ENCODE results near the gene BEND6.
"Not testable (repeated sequence)": the region's sequence is repeated elsewhere in the genome, so short reads cannot be mapped to it uniquely, and the experiment has no call there.

BEND6 gene

GRCh38 chr6:57006101-57006500 is 51.2 kb downstream of the BEND6 start:
- Histone ChIP-seq H3K27me3 (ENCODE audit: control insufficient read depth in 1 of 2, insufficient read depth in 2 of 2, low read length in 2 of 2) (peaks cover 0 to 2% of the 10 kb centered on the region in 2 donors), H3K4me1 (ENCODE audit: control insufficient read depth, insufficient read depth, low read length) (no peaks in the 10 kb centered on the region), H3K9ac (ENCODE audit: low read length in 2 of 2) (no peak overlapping the region), H3K4me3 (ENCODE audit: low read length in 2 of 2) (no peak overlapping the region), H3K9me3 (ENCODE audit: control insufficient read depth in 2 of 2, low read length in 2 of 2) (no peaks in the 10 kb centered on the region), H3K36me3 (ENCODE audit: control insufficient read depth in 2 of 2, insufficient read depth in 2 of 2, low read length in 2 of 2) (no peaks in the 10 kb centered on the region), H3K27ac (ENCODE audit: low read length) (no peak overlapping the region)

DNA sequence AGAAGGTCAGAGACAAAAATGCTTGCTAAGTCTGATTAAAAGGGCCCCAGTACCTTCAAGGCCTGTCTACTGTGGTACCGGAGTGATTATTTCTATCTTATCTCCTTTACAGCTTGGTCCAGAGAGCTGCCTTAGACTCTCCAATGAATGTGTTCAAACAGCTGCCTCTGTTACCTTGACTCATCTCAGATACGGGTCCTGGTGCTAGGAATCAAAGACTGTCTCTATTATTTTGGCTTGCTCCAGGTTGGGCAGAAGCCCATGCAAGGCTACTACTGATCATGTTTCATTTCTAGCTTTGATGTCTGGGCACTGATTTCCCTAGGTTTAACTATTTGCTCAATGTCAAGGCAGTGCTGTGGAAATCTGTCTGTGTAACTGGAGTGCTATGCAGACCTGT is 53.2 kb downstream of the BEND6 start:
- H3K9me3 ChIP-seq (ENCODE audit: control insufficient read depth in 2 of 2, low read length in 2 of 2); H3K4me3 ChIP-seq (ENCODE audit: low read length in 2 of 2); H3K27me3 ChIP-seq (ENCODE audit: control insufficient read depth in 1 of 2, insufficient read depth in 2 of 2, low read length in 2 of 2); H3K9ac ChIP-seq (ENCODE audit: low read length in 2 of 2); H3K4me1 ChIP-seq (ENCODE audit: control insufficient read depth, insufficient read depth, low read length); H3K27ac ChIP-seq (ENCODE audit: low read length); H3K36me3 ChIP-seq (ENCODE audit: control insufficient read depth in 2 of 2, insufficient read depth in 2 of 2, low read length in 2 of 2): not testable (repeated sequence)

DNA sequence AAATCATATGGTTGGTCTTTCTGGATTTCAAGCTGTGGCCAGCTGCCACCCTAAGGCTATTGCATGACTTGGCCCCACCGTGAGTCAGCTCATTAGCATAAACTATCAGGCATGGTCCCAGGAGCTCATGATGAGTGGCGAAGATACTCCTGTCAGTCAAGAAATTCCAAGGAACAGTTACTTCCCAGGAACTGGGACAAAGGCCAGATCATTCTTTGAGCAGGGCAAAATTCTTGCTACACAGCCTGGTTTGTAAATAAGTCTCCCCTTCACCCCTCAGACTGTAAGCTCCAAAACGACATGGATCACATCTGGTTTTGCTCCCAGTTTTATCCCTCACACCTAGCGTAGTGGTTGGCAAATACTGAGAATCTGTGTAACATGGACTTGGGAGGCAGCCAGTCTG is 58.6 kb downstream of the BEND6 start:
- H3K27ac ChIP-seq (ENCODE audit: low read length), result no peak overlapping the region
- no peak overlapping the region for H3K9ac ChIP-seq (ENCODE audit: low read length in 2 of 2)
- H3K4me1 ChIP-seq (ENCODE audit: control insufficient read depth, insufficient read depth, low read length), result no peaks in the 10 kb centered on the region
- no peaks in the 10 kb centered on the region for H3K9me3 ChIP-seq (ENCODE audit: control insufficient read depth in 2 of 2, low read length in 2 of 2)
- H3K4me3 ChIP-seq (ENCODE audit: low read length in 2 of 2), result no peak overlapping the region
- no peaks in the 10 kb centered on the region for H3K36me3 ChIP-seq (ENCODE audit: control insufficient read depth in 2 of 2, insufficient read depth in 2 of 2, low read length in 2 of 2)
- H3K27me3 ChIP-seq (ENCODE audit: control insufficient read depth in 1 of 2, insufficient read depth in 2 of 2, low read length in 2 of 2), result no peaks in the 10 kb centered on the region

- H3K27me3 ChIP-seq (ENCODE audit: control insufficient read depth in 1 of 2, insufficient read depth in 2 of 2, low read length in 2 of 2), result no peaks in the 10 kb centered on the region
- H3K27ac ChIP-seq (ENCODE audit: low read length), result no peak overlapping the region
- H3K36me3 ChIP-seq (ENCODE audit: control insufficient read depth in 2 of 2, insufficient read depth in 2 of 2, low read length in 2 of 2), result no peaks in the 10 kb centered on the region
- no peaks in the 10 kb centered on the region for H3K4me1 ChIP-seq (ENCODE audit: control insufficient read depth, insufficient read depth, low read length)
- no peak overlapping the region for H3K4me3 ChIP-seq (ENCODE audit: low read length in 2 of 2)
- no peaks in the 10 kb centered on the region for H3K9me3 ChIP-seq (ENCODE audit: control insufficient read depth in 2 of 2, low read length in 2 of 2)
- H3K9ac ChIP-seq (ENCODE audit: low read length in 2 of 2), result no peak overlapping the region
Measured at GRCh38 chr6:57017069-57017468, 62.2 kb downstream of the BEND6 start.

GRCh38 chr6:57017841-57018240 is 62.9 kb downstream of the BEND6 start:
- no peaks in the 10 kb centered on the region for H3K36me3 ChIP-seq (ENCODE audit: control insufficient read depth in 2 of 2, insufficient read depth in 2 of 2, low read length in 2 of 2)
- H3K4me1 ChIP-seq (ENCODE audit: control insufficient read depth, insufficient read depth, low read length), result no peaks in the 10 kb centered on the region
- H3K27ac ChIP-seq (ENCODE audit: low read length), result no peak overlapping the region
- no peaks in the 10 kb centered on the region for H3K27me3 ChIP-seq (ENCODE audit: control insufficient read depth in 1 of 2, insufficient read depth in 2 of 2, low read length in 2 of 2)
- no peak overlapping the region for H3K4me3 ChIP-seq (ENCODE audit: low read length in 2 of 2)
- no peaks in the 10 kb centered on the region for H3K9me3 ChIP-seq (ENCODE audit: control insufficient read depth in 2 of 2, low read length in 2 of 2)
- no peak overlapping the region for H3K9ac ChIP-seq (ENCODE audit: low read length in 2 of 2)

DNA sequence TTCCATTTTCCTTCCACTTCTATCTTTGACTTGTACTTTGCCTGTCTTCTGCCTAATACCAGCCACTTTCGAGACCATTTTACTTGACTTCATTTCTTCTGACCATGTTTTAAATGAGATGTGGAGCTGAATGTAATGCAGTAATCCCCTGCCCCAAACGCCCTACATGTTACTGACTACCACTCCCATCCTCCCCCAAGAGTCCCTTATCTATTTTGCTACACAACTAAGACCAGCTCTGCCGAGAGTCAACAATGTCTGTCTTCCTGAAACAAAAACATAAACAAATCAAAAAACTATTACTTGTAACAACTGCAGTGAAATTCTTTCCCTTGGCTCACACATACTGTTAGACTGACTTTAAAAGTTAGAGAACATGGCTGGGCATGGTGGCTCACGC is 64.5 kb downstream of the BEND6 start:
- Histone ChIP-seq H3K36me3 (ENCODE audit: control insufficient read depth in 2 of 2, insufficient read depth in 2 of 2, low read length in 2 of 2) (no peaks in the 10 kb centered on the region), H3K4me3 (ENCODE audit: low read length in 2 of 2) (no peak overlapping the region), H3K4me1 (ENCODE audit: control insufficient read depth, insufficient read depth, low read length) (no peaks in the 10 kb centered on the region), H3K27me3 (ENCODE audit: control insufficient read depth in 1 of 2, insufficient read depth in 2 of 2, low read length in 2 of 2) (no peaks in the 10 kb centered on the region), H3K27ac (ENCODE audit: low read length) (no peak overlapping the region), H3K9me3 (ENCODE audit: control insufficient read depth in 2 of 2, low read length in 2 of 2) (no peaks in the 10 kb centered on the region), H3K9ac (ENCODE audit: low read length in 2 of 2) (no peak overlapping the region)

DNA sequence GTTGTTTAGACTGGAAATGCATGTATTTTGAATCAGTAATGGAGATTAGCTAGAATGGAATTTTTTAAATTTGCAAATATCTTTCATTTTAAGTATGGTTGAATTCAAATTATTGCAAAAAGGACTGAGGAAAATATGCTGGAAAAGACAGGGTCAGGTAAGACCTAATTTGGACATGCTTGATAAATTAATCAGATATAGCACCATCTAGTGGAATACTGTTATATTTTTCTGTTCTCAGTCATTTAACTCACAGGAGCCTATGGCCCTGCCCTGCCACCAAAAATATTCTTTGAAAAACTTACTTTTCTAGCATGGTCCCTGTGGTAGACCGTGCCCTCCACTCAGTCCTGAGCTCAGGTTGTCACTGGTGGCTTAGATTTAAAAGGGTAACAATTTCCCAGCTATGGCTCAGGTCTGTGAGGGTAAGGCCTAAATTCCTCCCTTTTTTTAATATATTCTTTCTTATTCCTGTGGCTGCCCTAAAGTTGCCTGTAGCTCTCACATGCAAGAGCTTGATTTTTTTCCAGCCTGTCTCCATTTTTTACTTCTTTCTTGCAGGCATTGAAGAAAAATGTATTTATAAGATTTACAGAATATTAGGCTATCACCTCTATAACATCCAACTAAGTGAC is 66.3 kb downstream of the BEND6 start:
- Histone ChIP-seq H3K9me3 (ENCODE audit: control insufficient read depth in 2 of 2, low read length in 2 of 2) (peaks cover 4% of the 10 kb centered on the region in 2 donors), H3K4me1 (ENCODE audit: control insufficient read depth, insufficient read depth, low read length) (no peaks in the 10 kb centered on the region), H3K4me3 (ENCODE audit: low read length in 2 of 2) (no peak overlapping the region), H3K27me3 (ENCODE audit: control insufficient read depth in 1 of 2, insufficient read depth in 2 of 2, low read length in 2 of 2) (no peaks in the 10 kb centered on the region), H3K9ac (ENCODE audit: low read length in 2 of 2) (no peak overlapping the region), H3K27ac (ENCODE audit: low read length) (no peak overlapping the region), H3K36me3 (ENCODE audit: control insufficient read depth in 2 of 2, insufficient read depth in 2 of 2, low read length in 2 of 2) (no peaks in the 10 kb centered on the region)

DNA sequence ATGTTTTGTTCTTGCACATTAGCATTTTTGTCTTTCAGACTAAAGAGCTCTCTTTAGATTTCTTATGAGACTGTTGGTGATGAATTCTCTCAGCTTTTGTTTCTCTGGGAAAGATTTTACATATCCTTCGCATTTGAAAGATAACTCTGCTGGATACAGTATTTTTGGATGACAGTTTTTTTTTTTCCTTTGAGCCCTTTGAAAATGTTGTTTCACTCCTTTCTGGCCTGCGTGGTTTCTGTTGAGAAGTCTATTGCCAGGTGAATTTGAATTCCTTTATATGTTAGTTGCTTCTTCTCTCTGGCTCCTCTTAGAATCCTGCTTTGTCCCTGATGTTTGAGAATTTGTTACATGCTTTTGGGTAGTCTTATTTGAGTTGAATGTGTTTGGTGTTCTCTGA is 69.4 kb downstream of the BEND6 start:
- no peak overlapping the region for H3K4me3 ChIP-seq (ENCODE audit: low read length in 2 of 2)
- peaks cover 4% of the 10 kb centered on the region in 2 donors for H3K9me3 ChIP-seq (ENCODE audit: control insufficient read depth in 2 of 2, low read length in 2 of 2)
- no peak overlapping the region for H3K9ac ChIP-seq (ENCODE audit: low read length in 2 of 2)
- H3K4me1 ChIP-seq (ENCODE audit: control insufficient read depth, insufficient read depth, low read length), result no peaks in the 10 kb centered on the region
- H3K36me3 ChIP-seq (ENCODE audit: control insufficient read depth in 2 of 2, insufficient read depth in 2 of 2, low read length in 2 of 2), result no peaks in the 10 kb centered on the region
- H3K27ac ChIP-seq (ENCODE audit: low read length), result no peak overlapping the region
- H3K27me3 ChIP-seq (ENCODE audit: control insufficient read depth in 1 of 2, insufficient read depth in 2 of 2, low read length in 2 of 2), result no peaks in the 10 kb centered on the region

DNA sequence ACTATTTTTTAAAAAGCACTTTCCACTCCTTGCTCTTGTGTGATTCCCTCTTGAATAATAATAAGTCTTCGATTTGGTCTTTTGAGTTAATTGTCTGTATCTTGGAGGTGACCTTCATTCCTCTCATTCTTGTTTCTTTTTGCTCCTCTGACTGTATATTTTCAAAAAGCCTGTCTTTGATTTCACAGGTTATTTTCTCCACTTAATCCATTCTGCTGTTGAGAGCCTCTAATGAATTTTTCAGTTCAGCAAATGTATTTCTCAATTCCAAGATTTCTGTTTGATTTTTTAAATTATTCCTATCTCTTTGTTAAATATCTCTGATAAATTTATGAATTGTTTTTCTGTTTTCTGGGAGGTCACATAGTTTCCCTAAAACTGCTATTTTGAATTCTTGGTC is 69.9 kb downstream of the BEND6 start:
- no peak overlapping the region for H3K4me3 ChIP-seq (ENCODE audit: low read length in 2 of 2)

DNA sequence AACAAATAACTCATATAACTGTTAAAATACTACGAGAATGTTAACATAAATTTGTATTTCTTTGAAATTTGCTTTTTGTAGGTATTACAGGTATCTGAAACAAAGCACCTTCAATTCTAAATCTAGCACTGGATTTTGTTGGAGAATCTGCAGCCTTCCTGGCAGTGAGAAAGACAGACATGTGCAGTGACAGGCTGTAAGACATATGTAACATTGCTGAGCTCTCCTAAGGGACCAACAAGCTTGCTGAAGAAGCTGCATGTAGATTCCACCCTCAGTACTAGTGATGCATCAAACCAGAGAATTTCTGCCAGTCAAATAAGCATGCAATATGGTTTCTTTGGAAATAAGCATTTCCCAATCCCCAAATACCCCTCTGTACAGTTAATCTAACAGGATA is 71.1 kb downstream of the BEND6 start:
- no peak overlapping the region for H3K9ac ChIP-seq (ENCODE audit: low read length in 2 of 2)
- H3K27ac ChIP-seq (ENCODE audit: low read length), result no peak overlapping the region
- H3K36me3 ChIP-seq (ENCODE audit: control insufficient read depth in 2 of 2, insufficient read depth in 2 of 2, low read length in 2 of 2), result no peaks in the 10 kb centered on the region
- H3K27me3 ChIP-seq (ENCODE audit: control insufficient read depth in 1 of 2, insufficient read depth in 2 of 2, low read length in 2 of 2), result no peaks in the 10 kb centered on the region
- no peaks in the 10 kb centered on the region for H3K4me1 ChIP-seq (ENCODE audit: control insufficient read depth, insufficient read depth, low read length)
- peaks cover 4% of the 10 kb centered on the region in 2 donors for H3K9me3 ChIP-seq (ENCODE audit: control insufficient read depth in 2 of 2, low read length in 2 of 2)
- H3K4me3 ChIP-seq (ENCODE audit: low read length in 2 of 2), result no peak overlapping the region

More for the DNA sequence above, 69.9 kb downstream of the BEND6 start:
- peaks cover 4% of the 10 kb centered on the region in 2 donors for H3K9me3 ChIP-seq (ENCODE audit: control insufficient read depth in 2 of 2, low read length in 2 of 2)
- no peak overlapping the region for H3K27ac ChIP-seq (ENCODE audit: low read length)
- no peaks in the 10 kb centered on the region for H3K36me3 ChIP-seq (ENCODE audit: control insufficient read depth in 2 of 2, insufficient read depth in 2 of 2, low read length in 2 of 2)
- no peaks in the 10 kb centered on the region for H3K27me3 ChIP-seq (ENCODE audit: control insufficient read depth in 1 of 2, insufficient read depth in 2 of 2, low read length in 2 of 2)
- H3K9ac ChIP-seq (ENCODE audit: low read length in 2 of 2), result no peak overlapping the region
- no peaks in the 10 kb centered on the region for H3K4me1 ChIP-seq (ENCODE audit: control insufficient read depth, insufficient read depth, low read length)

GRCh38 chr6:57027301-57027700 is 72.4 kb downstream of the BEND6 start:
- H3K4me1 ChIP-seq (ENCODE audit: control insufficient read depth, insufficient read depth, low read length), result no peaks in the 10 kb centered on the region
- no peak overlapping the region for H3K4me3 ChIP-seq (ENCODE audit: low read length in 2 of 2)
- H3K27ac ChIP-seq (ENCODE audit: low read length), result no peak overlapping the region
- no peaks in the 10 kb centered on the region for H3K27me3 ChIP-seq (ENCODE audit: control insufficient read depth in 1 of 2, insufficient read depth in 2 of 2, low read length in 2 of 2)
- peaks cover 4% of the 10 kb centered on the region in 2 donors for H3K9me3 ChIP-seq (ENCODE audit: control insufficient read depth in 2 of 2, low read length in 2 of 2)
- no peaks in the 10 kb centered on the region for H3K36me3 ChIP-seq (ENCODE audit: control insufficient read depth in 2 of 2, insufficient read depth in 2 of 2, low read length in 2 of 2)
- no peak overlapping the region for H3K9ac ChIP-seq (ENCODE audit: low read length in 2 of 2)

All from stomach smooth muscle (tissue), 2 donors.